ENCODE measurements around the gene DLGAP5.

Gene DLGAP5

GRCh38 chr14:55115460-55115859 is 75.9 kb downstream of the DLGAP5 start:
- no peak for DNase-seq (ENCODE audit: low read depth in 2 of 3, low spot score in 1 of 3)

DNA sequence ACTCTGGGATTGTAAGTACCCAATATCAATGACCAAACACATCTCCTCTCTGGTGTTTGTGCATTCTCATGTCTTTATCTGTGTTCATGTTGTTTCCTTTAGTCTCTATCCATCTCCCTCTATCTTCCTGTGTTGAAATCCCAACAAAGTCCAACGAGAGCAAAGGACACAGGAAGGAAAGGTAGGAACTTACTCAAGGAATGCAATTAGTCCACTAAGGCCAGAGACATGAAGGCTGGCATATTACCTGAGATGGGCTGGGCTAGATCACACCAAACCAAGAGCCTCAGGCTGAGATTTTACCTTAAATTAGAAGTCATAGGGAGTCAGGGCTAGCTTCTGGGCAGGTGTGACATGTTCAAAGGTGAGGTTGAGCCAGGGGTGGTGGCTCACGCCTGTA is 76.7 kb downstream of the DLGAP5 start:
- no peak for DNase-seq (ENCODE audit: low read depth in 2 of 3, low spot score in 1 of 3)

DNA sequence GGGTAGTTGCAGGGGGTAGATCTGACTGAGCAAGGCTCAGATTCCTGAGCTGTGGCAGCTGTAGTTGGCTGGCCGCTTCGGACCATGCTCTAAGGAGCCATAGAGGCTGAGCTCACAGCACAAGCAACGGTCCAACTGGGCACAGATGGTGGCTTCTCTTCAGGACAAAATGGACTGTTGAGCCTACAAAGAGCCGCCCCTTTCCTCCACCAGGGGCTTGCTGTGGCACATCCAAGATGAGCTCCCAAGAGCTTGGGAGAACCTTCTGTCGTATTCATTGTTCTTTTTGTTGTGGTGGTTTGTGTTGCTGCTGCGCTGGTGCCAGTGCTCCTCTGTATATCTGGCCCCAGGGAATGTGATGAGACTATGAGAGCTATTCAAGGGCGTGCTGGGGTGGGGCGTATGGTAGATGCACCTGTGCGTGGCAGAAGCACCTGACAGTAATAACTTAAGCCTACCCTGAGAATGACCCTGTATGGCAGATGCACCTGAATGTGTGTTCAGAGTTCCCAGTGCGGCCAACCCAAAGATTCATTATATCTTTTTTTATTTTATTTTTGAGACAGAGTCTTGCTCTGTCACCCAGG is 80.2 kb downstream of the DLGAP5 start:
- no peak for DNase-seq (ENCODE audit: low read depth in 2 of 3, low spot score in 1 of 3)

DNA sequence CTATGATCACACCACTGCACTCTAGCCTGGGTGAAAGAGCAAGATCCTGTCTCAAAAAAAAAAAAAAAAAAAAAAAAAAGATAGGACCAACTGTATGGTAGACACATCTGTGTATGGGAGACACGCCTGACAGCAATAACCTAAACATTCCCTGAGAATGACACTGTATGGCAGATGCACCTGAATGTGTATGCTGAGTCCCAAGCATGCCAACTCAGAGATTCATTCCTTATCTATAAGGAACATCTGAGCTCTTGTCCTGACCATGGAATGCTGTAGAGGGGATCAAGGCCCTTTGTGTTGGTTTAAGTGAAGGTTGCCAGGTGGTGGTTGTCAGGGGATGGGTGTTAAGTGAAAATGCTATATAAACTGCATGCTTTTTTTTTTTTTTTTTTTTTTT is 81.5 kb downstream of the DLGAP5 start:
- DNase-seq (ENCODE audit: low read depth in 2 of 3, low spot score in 1 of 3), result no peak

- peak in 1 of 3 donors; percentile 27 for DNase-seq (ENCODE audit: low read depth in 2 of 3, low spot score in 1 of 3)
Observed at GRCh38 chr14:55107766-55108554, 83.4 kb downstream of the DLGAP5 start.

DNA sequence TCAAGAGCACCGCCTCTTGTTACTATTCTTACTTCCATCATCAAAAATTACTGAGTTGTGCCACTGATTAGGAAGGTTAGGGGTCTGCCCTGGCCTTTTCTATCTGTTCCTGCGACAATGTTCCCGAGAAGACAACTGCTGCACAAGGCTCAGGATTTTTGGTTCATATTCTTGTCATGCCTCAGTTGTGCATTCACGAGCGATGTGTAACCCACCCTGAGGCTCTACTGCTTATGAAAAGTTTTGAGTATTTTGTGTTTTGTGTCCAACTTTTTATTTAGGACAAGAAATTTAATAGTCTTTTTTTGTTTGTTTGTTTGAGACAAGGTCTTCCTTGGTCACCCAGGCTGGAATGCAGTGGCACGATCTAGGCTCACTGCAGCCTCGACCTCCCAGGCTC is 85.4 kb downstream of the DLGAP5 start:
- no peak for DNase-seq (ENCODE audit: low read depth in 2 of 3, low spot score in 1 of 3)

GRCh38 chr14:55103971-55104954 is 87.1 kb downstream of the DLGAP5 start:
- DNase-seq (ENCODE audit: low read depth in 2 of 3, low spot score in 1 of 3), result no peak

DNA sequence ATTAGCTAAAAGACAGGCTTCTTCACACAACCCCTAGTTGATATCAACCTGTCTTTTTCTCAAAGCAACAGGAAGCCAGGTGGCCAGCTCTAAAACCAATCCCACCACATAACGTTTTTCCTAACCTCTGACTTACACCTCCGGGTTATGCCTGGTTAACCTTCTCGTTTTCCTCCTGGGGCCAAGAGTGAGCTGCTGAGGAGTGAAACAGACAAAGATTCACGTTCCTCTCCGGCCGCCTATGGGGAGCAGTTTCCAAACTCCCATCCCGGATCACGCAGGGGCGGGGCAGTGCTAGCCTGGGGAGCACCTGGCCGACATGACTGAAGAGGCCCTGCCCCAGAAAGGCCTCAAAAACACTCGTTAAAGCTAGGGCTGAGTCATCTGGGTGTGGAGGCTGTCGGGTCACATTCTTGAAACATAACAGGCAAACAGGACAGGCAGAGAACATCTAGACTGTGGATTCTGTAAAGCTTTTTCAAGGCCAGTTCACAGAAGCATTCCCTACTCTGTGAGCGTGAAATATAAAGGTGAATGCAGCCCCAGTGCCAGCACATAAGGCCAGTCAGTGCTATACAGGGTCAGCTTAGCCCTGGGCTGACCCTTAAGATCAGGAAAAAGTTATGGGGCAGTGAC is 88.3 kb downstream of the DLGAP5 start:
- peak in 1 of 3 donors; percentile 45 for DNase-seq (ENCODE audit: low read depth in 2 of 3, low spot score in 1 of 3)

- peak in 1 of 3 donors; percentile 32 for DNase-seq (ENCODE audit: low read depth in 2 of 3, low spot score in 1 of 3)
Observed at GRCh38 chr14:55102141-55102621, 89.2 kb downstream of the DLGAP5 start.

DNA sequence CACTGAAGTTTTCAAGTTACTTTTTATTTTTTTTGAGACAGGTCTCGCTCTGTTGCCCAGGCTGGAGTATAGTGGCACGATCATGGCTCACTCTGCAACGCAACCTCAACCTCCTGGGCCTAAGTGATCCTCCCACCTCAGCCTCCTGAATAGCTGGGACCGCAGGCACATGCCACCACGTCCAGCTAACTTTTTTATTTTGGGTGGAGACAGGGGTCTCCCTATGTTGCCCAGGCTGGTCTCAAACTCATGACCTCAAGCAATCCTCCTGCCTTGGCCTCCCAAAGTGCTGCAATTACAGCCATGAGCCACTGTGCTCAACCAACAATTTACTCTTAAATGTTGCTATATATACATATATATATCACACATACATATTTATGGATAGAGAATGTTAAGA is 89.7 kb downstream of the DLGAP5 start:
- no peak for DNase-seq (ENCODE audit: low read depth in 2 of 3, low spot score in 1 of 3)

GRCh38 chr14:55099756-55100155 is 91.6 kb downstream of the DLGAP5 start:
- DNase-seq (ENCODE audit: low read depth in 2 of 3, low spot score in 1 of 3), result no peak

DNA sequence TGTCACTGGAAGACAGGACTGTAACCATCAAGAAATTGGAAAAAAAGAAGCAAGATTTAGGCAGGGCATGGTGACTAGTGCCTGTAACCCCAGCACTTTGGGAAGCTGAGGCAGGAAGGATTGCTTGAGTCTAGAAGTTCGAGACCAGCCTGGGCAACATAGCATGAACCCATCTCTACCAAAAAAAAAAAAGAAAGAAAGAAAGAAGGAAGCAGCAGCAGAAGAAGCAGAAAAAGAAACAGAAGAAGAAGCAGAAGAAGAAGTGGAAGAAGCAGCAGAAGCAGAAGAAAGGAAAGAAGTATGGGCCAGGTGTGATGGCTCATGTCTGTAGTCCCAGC is 92.9 kb downstream of the DLGAP5 start:
- DNase-seq (ENCODE audit: low read depth in 2 of 3, low spot score in 1 of 3), result no peak
